K562 (cell line): ENCODE measurements around the gene EXD2.

Experiments used
- CREM ChIP-seq: IDR thresholded peaks from 2 replicates; pipeline ENCODE4 v1.6.1; 2014; ENCODE audit warnings: antibody characterized with exemption, low read depth
- FOSL1 ChIP-seq: fragments of 200-800 bp; sonication (Bioruptor generic); conservative IDR thresholded peaks from 2 replicates; pipeline ENCODE4 v1.6.1; 2016; ENCODE audit warnings: missing genetic modification characterization, missing compliant biosample characterization
- GABPA ChIP-seq: fragments of 200-800 bp; sonication (Bioruptor generic); conservative IDR thresholded peaks from 2 replicates; pipeline ENCODE4 v1.6.1; 2016; ENCODE audit warnings: low read depth, missing genetic modification characterization, missing compliant biosample characterization
- MTF1 ChIP-seq: fragments of 250-450 bp; sonication (Bioruptor Pico); IDR thresholded peaks from 2 replicates; pipeline ENCODE4 v1.9.0; 2021; ENCODE audit warnings: moderate library complexity, mild to moderate bottlenecking, inconsistent platforms, borderline replicate concordance
- MYC ChIP-seq, 2 experiments: fragments of 250-450 bp in 1 of 2; sonication (Bioruptor Pico) in 1 of 2; IDR thresholded peaks; 2 replicates each; pipeline versions ENCODE4 v1.5.1 to v1.6.1; 2012 to 2021; ENCODE audit warnings: low read depth in 2 of 2, borderline replicate concordance in 1 of 2, improper control_type of control experiment in 1 of 2, low read length in 1 of 2, mild to moderate bottlenecking in 1 of 2, moderate library complexity in 1 of 2
- TAF1 ChIP-seq: IDR thresholded peaks from 2 replicates; pipeline ENCODE4 v1.6.1; 2011; ENCODE audit warnings: mild to moderate bottlenecking, low read length, moderate library complexity; ENCODE audit not compliant: insufficient read depth, control insufficient read depth, severe bottlenecking; ENCODE audit errors: extremely low read depth
- ZBTB1 ChIP-seq: sonication (generic); formaldehyde crosslinking; IDR thresholded peaks from 2 replicates; pipeline ENCODE4 v1.8.1; 2023; ENCODE audit warnings: missing genetic modification reagents, low read depth, mild to moderate bottlenecking, borderline replicate concordance
- ZNF217 ChIP-seq: sonication (generic); formaldehyde crosslinking; IDR thresholded peaks from 2 replicates; pipeline ENCODE4 v1.8.0; 2022; ENCODE audit warnings: mild to moderate bottlenecking, missing genetic modification reagents
- ZNF639 ChIP-seq, 2 experiments: fragments of 200-800 bp in 1 of 2; sonication (Bioruptor generic) in 1 of 2; sonication (generic) in 1 of 2; formaldehyde crosslinking in 1 of 2; IDR thresholded peaks in 1 of 2; conservative IDR thresholded peaks in 1 of 2; 2 replicates each; pipeline versions ENCODE4 v1.5.0 to v1.6.1; 2016 to 2020; ENCODE audit warnings: missing compliant biosample characterization in 1 of 2, missing genetic modification characterization in 1 of 2, missing genetic modification reagents in 1 of 2

- TF ChIP-seq ZNF217 (CRISPR knock-in tag) = no peak
- no peak for TF ChIP-seq GABPA (tag)
- no peak for TF ChIP-seq ZNF639 (CRISPR knock-in tag; conservative IDR thresholded peaks at IDR 0.05 in 1 of 2, IDR thresholded peaks at IDR 0.05 in 1 of 2)
- TF ChIP-seq MTF1 (CRISPR knock-in tag) = no peak
- TF ChIP-seq MYC (IDR thresholded peaks at IDR 0.05; ENCODE audit: low read depth, low read length) = no peak
- no peak for TF ChIP-seq MYC (CRISPR knock-in tag; IDR thresholded peaks at IDR 0.05; ENCODE audit: borderline replicate concordance, low read depth)
- no peak for TF ChIP-seq ZBTB1 (CRISPR knock-in tag)
- no peak for TF ChIP-seq TAF1
- no peak for TF ChIP-seq CREM
- TF ChIP-seq FOSL1 = no peak
These were observed 2.4 kb downstream of the EXD2 start for GRCh38 chr14:69193721-69194120.
